Mesothelial cell of epicardium (in vitro differentiated cells): ENCODE results near the gene LOX. TPM values are rescaled to one million over a fixed set of nuclear protein-coding genes. Genes with fewer than 3 reads are reported as not detected.

Source experiments
- DNase-seq, 2 experiments: peaks; one replicate each; pipeline ENCODE4 v3.0.0; 2021; ENCODE audit warnings: low spot score in 2 of 2; ENCODE audit not compliant: unreplicated experiment in 2 of 2
- H3K27ac Mint-ChIP-seq: 2 replicates; pipeline ENCODE4 v1.8.0; 2021; ENCODE audit warnings: mixed read lengths
- H3K27me3 Mint-ChIP-seq: 2 replicates; pipeline ENCODE4 v1.8.0; 2021; ENCODE audit warnings: low read depth, mixed read lengths
- H3K36me3 Mint-ChIP-seq: 2 replicates; pipeline ENCODE4 v1.8.0; 2021; ENCODE audit warnings: mixed read lengths
- H3K4me1 Mint-ChIP-seq: 2 replicates; pipeline ENCODE4 v1.8.0; 2021; ENCODE audit warnings: mixed read lengths
- H3K4me3 Mint-ChIP-seq: 2 replicates; pipeline ENCODE4 v1.8.0; 2021; ENCODE audit warnings: mild to moderate bottlenecking, moderate library complexity, mixed read lengths
- H3K9me3 Mint-ChIP-seq: 2 replicates; pipeline ENCODE4 v1.8.0; 2021; ENCODE audit warnings: mixed read lengths
- total RNA-seq: library from RNA; stranded (reverse); gene quantifications from 3 replicates; pipeline ENCODE4 v1.2.1, GENCODE V29; 2021
- TF ChIP-seq, protein P1 (sequence below): fragments of 200-600 bp; sonication (generic); IDR thresholded peaks from one replicate; pipeline ENCODE4 v1.5.0; 2021; ENCODE audit warnings: antibody characterized with exemption; ENCODE audit not compliant: unreplicated experiment

Gene LOX
- total RNA-seq, 1 donor from 2014 or later: 16.9 TPM

DNA sequence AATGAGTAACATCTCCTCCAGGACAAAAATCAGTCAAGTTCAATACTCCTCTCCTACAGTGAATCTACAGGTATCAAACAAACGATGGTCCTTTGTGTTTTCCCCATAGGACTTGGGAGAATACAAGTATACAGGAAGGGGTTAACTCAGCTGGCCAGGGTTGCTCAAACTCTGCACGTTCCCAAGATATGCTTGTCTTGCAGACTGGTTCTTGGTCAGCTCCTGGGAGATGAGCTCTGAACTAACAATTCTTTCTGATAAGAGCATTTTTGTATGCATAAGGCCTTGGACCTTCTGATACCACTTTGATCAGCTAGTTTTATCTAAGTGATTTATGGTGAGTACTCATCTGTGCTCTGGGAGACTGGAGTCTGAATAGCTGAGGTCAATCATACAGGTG lies 42.1 kb downstream of the LOX start:
- Mint-ChIP-seq H3K27ac (no peak overlapping the region), H3K4me1 (no peaks in the 10 kb centered on the region), H3K27me3 (no peaks in the 10 kb centered on the region), H3K9me3 (no peaks in the 10 kb centered on the region), H3K4me3 (no peak overlapping the region), H3K36me3 (peaks cover 2% of the 10 kb centered on the region)
- TF ChIP-seq, protein P1, sequence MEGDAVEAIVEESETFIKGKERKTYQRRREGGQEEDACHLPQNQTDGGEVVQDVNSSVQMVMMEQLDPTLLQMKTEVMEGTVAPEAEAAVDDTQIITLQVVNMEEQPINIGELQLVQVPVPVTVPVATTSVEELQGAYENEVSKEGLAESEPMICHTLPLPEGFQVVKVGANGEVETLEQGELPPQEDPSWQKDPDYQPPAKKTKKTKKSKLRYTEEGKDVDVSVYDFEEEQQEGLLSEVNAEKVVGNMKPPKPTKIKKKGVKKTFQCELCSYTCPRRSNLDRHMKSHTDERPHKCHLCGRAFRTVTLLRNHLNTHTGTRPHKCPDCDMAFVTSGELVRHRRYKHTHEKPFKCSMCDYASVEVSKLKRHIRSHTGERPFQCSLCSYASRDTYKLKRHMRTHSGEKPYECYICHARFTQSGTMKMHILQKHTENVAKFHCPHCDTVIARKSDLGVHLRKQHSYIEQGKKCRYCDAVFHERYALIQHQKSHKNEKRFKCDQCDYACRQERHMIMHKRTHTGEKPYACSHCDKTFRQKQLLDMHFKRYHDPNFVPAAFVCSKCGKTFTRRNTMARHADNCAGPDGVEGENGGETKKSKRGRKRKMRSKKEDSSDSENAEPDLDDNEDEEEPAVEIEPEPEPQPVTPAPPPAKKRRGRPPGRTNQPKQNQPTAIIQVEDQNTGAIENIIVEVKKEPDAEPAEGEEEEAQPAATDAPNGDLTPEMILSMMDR: no peak
- no peak for DNase-seq

DNA sequence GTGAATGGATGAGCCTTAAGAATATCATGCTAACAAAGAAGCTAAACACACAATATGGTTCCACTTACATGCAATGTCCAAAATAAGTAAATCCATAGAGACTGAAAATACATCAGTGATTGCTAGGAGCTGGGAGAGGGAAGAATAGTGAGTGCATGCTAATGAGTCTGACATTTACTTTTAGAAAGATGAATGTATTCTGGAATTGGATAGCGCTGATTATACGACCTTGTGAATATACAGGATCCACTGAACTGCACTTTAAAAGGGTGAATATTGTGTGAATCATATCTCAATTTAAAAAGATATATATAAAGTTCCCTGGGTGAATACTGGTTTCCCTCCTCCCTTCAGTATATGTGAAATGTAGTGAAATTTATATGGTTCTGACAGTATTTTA lies 46.2 kb downstream of the LOX start:
- Mint-ChIP-seq H3K36me3 (peaks cover 4% of the 10 kb centered on the region), H3K27me3 (no peaks in the 10 kb centered on the region), H3K4me1 (no peaks in the 10 kb centered on the region), H3K4me3 (no peak overlapping the region), H3K27ac (no peak overlapping the region), H3K9me3 (no peaks in the 10 kb centered on the region)
- TF ChIP-seq, protein P1: no peak
- no peak for DNase-seq

DNA sequence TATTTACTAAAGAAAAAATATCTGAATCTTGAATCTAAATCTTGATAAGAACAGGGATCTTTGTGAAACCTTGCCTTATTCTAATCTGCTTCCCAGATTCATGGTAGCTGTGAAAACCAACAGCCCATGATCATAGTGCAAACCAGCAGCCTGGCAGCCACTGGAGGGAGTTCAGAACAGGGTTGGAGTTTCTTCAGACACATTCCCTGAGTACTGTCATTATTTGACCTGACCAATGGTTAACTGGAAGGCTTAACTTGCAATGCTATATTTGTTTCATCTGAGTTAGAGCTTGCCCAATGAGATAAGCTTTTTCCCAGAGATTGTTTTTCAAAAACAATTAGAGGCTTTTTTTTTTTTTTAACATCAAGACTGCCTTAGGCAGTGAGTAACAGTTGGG lies 47.8 kb downstream of the LOX start:
- H3K27ac Mint-ChIP-seq: no peak overlapping the region

DNA sequence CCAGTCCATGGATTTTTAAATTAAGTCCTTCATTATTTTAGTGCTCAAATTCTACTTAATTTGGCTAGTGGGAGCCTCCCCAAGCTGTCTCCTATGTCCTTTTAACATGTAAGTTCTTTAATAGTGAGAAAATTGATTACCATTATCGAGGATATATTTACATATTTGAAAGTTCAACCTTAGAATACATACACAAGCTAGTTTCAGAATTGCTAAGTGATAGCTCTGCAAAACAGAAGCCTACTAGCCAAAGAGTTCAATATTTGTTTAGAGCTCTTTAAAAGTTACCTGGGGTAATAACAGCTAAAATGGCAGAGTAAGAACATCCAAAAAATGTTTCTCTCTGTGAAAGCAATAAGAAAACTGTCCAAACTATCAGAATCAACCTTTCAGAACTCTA lies 48.2 kb downstream of the LOX start:
- peaks cover 9% of the 10 kb centered on the region for H3K36me3 Mint-ChIP-seq
- H3K27ac Mint-ChIP-seq: no peak overlapping the region

More for the DNA sequence above, 47.8 kb downstream of the LOX start:
- TF ChIP-seq, protein P1: no peak
- Mint-ChIP-seq H3K4me1 (no peaks in the 10 kb centered on the region), H3K27me3 (no peaks in the 10 kb centered on the region), H3K36me3 (peaks cover 9% of the 10 kb centered on the region), H3K9me3 (no peaks in the 10 kb centered on the region), H3K4me3 (no peak overlapping the region)
- no peak for DNase-seq

DNA sequence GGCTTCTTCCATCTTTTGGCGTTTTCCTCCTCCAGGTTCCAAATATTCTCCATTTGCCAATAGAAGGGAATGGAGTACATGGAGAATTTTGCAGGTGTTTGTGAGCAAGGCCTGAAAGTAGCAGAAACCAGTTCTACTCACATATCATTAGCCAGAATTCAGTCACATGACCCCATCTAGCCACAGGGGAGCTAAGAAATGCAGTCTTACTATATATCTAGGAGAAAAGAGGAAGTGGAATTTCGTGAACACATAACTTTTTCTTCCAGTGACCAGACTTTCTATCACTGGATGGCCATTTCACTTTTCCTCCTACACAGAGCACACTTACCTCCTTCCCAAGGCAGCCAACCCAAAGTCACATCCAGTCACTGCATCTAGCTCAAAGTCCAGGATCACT lies 55.1 kb downstream of the LOX start:
- Mint-ChIP-seq H3K36me3 (peaks cover 38% of the 10 kb centered on the region), H3K27ac (no peak overlapping the region), H3K4me1 (no peaks in the 10 kb centered on the region), H3K4me3 (no peak overlapping the region), H3K9me3 (no peaks in the 10 kb centered on the region), H3K27me3 (no peaks in the 10 kb centered on the region)
- TF ChIP-seq, protein P1: no peak
- DNase-seq: no peak

More for the DNA sequence above, 48.2 kb downstream of the LOX start:
- Mint-ChIP-seq H3K9me3 (no peaks in the 10 kb centered on the region), H3K4me1 (no peaks in the 10 kb centered on the region), H3K4me3 (no peak overlapping the region), H3K27me3 (no peaks in the 10 kb centered on the region)
- no peak for DNase-seq
- TF ChIP-seq, protein P1: no peak
